HuH-7 (cell line): ENCODE measurements around the gene RBMXL2.

Experiments used
- DNase-seq: peaks from one replicate; pipeline ENCODE4 v3.0.0; 2011; ENCODE audit warnings: low spot score

The RBMXL2 gene

DNA sequence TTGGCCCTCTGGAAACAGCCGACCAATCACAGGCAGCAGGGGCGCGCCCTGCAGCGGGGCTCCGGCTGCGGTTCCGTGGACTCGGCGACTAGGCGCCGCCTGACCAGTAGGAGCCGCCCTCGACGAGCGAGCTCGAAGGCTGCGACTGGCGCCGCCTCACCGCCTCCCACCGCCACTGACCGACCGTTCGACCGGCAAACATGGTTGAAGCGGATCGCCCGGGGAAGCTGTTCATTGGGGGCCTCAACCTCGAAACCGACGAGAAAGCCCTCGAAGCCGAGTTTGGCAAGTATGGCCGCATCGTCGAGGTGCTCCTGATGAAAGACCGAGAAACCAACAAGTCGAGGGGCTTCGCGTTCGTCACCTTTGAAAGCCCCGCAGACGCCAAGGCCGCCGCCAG is at the start of gene RBMXL2:
Gene RBMXL2, plus strand, starts transcription at position 78 of the 400 bp plus-strand sequence. Its CDS starts 123 bp downstream, at position 201.
- no peak for DNase-seq

GRCh38 chr11:7046474-7047175 is 42.2 kb upstream of the RBMXL2 start:
- DNase-seq, result no peak

DNA sequence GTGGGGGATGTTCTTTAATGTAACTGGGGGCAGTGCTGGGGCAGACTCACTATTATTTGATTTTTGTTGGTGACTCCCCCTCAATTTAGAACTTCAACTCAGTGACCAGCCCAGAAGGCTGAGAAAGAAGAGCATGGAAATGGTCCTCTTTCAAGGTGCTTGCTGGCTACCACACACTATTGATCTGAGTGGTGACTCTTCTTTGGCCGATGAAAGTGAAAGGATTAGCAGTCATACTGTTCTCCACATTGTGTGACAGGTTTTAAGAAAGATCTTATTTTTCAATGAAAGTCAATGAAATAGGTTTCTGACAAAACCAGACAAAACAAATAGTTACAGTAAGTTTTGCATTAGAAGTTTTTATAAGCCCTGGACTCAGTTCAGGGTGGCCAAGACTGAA is 38.6 kb upstream of the RBMXL2 start:
- DNase-seq, result no peak

DNA sequence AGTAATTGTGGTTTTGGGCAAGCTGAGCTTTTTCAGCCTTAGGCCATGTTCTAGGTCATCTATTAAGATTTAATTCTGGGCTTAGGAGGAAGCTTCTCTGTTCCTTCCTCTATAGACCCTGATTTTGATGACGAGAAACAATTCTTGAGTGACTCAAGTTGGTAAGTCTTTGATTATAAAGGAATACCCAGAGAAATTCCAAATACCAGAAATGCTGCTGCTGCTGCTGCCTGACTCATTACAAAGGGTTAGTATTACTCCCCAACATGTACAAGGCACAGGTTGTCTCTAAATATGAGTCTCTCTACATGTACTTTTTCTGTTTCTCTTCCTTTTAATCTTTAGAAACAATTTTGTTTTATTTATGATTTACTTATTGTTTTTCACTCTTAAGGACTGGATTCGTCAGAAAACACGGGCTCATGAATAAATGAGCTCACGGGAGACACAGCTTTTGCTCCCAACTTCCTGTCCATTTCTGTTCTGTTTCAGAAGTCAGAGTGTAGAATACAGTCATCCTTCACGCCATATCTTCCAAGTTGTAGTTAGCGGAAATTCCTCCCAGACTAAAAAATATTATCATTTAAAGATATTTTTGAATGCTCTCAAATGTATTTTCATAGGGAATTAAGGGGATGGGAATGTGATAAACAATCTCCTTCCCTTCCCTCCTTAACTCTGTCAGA is 31.8 kb upstream of the RBMXL2 start:
- DNase-seq, result no peak

DNA sequence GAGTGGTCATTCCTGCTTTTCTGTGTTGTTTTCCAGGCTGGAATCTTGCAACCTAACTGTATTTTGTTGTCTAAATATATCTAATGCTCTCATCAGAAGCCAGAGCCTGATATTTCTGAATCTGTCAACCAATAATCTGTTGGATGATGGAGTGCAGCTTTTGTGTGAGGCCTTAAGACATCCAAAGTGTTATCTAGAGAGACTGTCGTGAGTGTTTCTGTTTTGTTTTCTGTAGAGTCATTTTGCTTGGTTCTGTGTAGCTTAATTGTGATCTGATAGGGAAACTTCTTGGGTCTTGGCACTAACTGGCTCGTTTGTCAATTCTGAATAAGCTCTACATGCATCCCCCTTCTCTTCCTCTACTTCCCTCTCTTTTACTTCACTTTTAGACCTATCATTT is 31.2 kb upstream of the RBMXL2 start:
- DNase-seq, result no peak

DNA sequence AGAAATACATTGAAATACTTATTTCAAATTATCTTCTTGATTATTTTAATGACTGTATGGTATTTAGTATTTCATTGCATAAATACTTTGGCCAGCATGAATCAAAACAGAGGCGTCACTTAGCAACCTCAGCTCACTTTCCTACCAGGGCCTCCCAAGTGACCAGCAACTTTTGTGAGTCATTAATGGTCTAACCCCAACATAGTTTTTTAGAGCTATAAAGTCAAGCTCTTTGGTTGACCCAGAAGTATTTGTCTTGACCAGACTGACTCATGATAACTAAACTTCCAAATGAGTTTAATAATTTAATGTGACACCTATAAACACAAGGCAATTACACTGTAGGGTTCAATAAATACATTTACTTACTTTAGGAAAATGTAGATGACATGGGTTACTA is 27.9 kb upstream of the RBMXL2 start:
- no peak for DNase-seq

DNA sequence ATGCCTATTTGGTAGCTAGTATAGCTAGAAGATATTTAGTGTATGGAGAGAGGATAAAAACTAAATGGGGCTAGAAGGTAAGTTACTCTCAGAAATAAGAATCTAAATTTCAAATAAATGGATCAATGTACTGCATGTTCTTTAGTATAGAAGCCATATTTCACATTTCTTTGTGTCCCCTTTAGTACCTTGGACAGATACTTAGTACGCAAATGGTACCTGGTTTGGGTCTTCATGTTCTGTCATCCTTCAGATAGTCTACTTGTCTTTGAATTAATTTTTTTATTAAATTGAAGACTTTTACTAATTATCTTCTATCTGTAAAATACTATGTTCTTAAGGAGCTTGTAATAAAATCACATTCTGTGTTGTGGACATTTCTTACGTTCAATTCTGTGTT is 26.3 kb upstream of the RBMXL2 start:
- DNase-seq, result no peak

GRCh38 chr11:7072401-7073028 is 16.3 kb upstream of the RBMXL2 start:
- no peak for DNase-seq

- DNase-seq, result peak; percentile 20
Measured at GRCh38 chr11:7077101-7077500, 11.7 kb upstream of the RBMXL2 start.

DNA sequence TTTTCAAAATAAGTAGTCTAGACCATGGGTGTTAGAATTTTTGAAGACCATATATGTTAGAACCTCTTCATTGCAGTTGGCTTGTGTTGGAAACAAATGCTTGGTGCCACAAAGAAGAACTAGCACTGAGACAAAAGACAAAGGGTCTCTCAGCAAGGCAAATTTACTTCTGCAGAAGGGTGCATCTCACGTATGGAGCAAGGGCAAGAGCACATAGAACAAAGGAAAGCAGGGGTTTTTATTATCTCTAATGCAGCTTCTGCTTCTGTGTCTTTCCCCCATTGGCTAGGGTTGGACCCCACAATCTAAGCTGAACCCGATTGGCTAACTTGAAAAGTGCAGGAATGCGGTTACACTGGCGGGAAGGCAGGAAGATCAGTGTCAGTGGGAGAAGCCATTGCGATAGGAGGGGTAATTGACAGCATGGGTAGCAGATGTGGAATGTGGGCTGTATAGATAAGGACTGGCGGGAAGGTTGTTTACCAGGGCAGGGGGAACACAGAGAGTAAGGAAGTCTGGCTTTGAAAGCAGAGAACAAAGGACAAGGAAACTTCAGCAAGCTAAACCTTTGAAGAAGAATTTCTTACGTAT is 9.2 kb upstream of the RBMXL2 start:
- DNase-seq, result no peak

DNA sequence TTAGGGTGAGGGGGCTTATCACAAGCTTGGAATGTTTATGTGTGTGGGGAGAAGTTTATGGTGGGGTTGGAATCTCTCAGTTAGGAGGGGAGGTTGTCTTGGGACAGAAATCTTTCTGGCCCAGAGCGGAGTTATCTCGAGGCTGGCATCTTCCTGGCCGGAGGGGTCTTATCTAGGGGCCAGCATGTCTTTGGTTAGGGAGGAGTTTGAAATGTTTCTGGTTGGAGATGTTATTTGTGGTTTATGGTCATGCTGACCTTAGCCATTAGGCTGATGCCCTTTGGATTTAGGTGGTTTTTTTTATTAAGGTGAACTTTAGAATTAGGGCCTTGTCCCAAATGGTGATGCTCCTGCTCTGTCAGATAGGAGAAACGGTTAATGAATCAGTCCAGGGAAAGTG is 7.9 kb upstream of the RBMXL2 start:
- DNase-seq, result no peak

DNA sequence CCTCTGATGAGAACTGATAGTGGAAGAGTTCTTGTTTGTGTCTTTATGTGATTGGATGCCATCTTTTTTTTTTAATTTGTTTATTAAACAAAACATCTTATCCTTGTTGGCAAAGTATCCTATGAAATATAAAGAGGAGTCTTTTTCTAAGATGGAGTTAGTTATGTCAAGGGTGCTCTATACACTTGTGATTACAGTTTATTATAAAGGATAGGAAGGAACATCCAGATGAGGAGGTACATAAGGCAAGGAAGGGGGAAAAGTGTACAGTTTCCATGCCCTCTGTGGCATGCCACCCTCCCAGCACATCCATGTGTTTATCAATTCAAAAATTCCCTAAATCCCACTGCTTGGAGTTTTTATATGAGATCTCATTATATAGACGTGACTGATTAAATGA is 7.4 kb upstream of the RBMXL2 start:
- no peak for DNase-seq

DNA sequence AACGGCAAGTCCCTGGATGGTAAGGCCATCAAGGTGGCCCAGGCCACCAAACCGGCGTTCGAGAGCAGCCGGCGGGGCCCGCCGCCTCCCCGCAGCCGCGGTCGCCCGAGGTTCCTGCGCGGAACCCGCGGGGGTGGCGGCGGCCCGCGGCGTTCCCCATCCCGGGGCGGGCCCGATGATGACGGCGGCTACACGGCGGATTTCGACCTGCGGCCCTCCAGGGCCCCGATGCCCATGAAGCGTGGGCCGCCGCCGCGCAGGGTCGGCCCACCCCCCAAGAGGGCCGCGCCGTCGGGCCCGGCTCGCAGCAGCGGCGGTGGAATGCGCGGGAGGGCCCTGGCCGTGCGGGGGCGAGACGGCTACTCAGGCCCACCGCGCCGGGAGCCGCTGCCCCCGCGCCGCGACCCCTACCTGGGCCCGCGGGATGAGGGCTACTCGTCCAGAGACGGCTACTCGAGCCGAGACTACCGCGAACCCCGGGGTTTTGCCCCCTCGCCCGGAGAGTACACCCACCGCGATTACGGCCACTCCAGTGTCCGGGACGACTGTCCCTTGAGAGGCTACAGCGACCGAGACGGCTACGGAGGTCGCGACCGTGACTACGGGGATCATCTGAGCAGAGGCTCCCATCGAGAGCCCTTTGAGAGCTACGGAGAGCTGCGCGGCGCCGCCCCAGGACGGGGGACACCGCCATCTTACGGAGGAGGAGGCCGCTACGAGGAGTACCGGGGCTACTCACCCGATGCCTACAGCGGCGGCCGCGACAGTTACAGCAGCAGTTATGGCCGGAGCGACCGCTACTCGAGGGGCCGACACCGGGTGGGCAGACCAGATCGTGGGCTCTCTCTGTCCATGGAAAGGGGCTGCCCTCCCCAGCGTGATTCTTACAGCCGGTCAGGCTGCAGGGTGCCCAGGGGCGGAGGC is 792 bp downstream of the RBMXL2 start:
- DNase-seq, result no peak

GRCh38 chr11:7098235-7098832 is 9.5 kb downstream of the RBMXL2 start:
- peak; percentile 64 for DNase-seq

DNA sequence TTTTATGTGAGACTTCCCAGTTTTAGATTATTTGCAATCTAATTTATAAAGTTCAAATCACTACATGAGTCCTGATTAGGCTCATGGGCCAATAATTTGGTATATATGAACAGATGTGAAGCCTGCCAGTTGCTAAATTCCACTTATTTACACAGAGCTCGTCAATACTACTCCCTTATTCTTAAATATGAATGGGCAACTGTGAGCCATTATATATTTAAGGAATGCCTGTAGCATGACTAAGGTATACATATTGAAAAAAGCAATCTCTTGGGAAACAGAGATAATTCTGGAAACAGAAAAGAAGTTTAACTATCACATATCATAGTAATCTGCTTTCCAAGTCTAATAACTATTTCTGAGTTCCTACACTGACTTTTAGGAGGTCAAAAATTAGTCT is 27.0 kb downstream of the RBMXL2 start:
- DNase-seq, result no peak

- DNase-seq, result no peak
Measured at GRCh38 chr11:7116370-7116769, 27.6 kb downstream of the RBMXL2 start.

DNA sequence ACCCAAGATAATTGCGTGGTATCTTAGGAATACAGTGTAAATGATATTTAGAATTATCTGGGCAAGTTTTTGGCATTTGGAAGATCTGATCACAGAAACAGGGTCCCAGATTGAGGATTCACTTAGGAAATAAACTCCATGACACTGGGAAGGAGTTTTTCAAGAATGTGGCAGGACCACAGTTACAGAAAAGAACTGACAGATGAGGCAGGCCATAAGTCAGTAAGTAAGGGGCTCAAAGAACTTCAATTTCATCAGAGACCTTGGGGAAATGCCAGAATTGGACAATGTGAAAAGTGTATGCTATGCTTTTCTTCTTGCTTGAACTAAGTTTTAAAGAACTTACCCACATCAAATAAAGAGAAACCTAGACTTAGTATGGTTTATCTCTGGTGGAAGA is 49.3 kb downstream of the RBMXL2 start:
- no peak for DNase-seq
